ENCODE measurements around the gene LRRC3C. TPM values are rescaled to one million over a fixed set of nuclear protein-coding genes. Genes with fewer than 3 reads are reported as not detected.

Gene LRRC3C
- total RNA-seq, 1 donor from 2014 or later = not detected

GRCh38 chr17:39903158-39903884 lies 24.2 kb upstream of the LRRC3C start:
- H3K4me3 Mint-ChIP-seq (ENCODE audit: unreplicated experiment) = no peak overlapping the region
- Histone ChIP-seq H3K79me2 (ENCODE audit: insufficient read depth, low read length) (no peaks in the 10 kb centered on the region), H3K9me3 (ENCODE audit: insufficient read depth, low read depth, low read length) (no peaks in the 10 kb centered on the region), H3K27me3 (ENCODE audit: insufficient read depth, low read length) (no peaks in the 10 kb centered on the region), H3K9ac (ENCODE audit: low read length) (no peak overlapping the region), H3K27ac (ENCODE audit: low read depth, low read length) (no peak overlapping the region), H2AFZ (ENCODE audit: low read depth, low read length) (no peak overlapping the region), H3K4me2 (ENCODE audit: low read length) (no peak overlapping the region), H3K4me1 (ENCODE audit: insufficient read depth, low read length) (no peaks in the 10 kb centered on the region), H3K36me3 (ENCODE audit: insufficient read depth, low read length) (peaks cover 2% of the 10 kb centered on the region), H4K20me1 (ENCODE audit: insufficient read depth, low read length) (no peaks in the 10 kb centered on the region), H3K4me3 (ENCODE audit: insufficient read depth, low read depth, low read length) (no peak overlapping the region)
- peaks cover 18% of the 10 kb centered on the region for H3K36me3 Mint-ChIP-seq (ENCODE audit: low read depth, unreplicated experiment)
- H3K4me1 Mint-ChIP-seq (ENCODE audit: low read depth, unreplicated experiment) = peaks cover 5% of the 10 kb centered on the region
- DNase-seq (ENCODE audit: low read depth) = no peak
- peak overlapping the region; percentile 72 for H3K27ac Mint-ChIP-seq (ENCODE audit: unreplicated experiment)
- TF ChIP-seq CTCF (IDR thresholded peaks at IDR 0.05; ENCODE audit: insufficient read depth, low read depth, low read length) (no peak), EZH2 (IDR thresholded peaks at IDR 0.05; ENCODE audit: insufficient read depth, low read length) (no peak)
- peak; percentile 9 for FAIRE-seq
- peaks cover 5% of the 10 kb centered on the region for H3K9me3 Mint-ChIP-seq (ENCODE audit: unreplicated experiment)
- no peaks in the 10 kb centered on the region for H3K27me3 Mint-ChIP-seq (ENCODE audit: low read depth, unreplicated experiment)

- DNase-seq (ENCODE audit: low read depth) = no peak
- H3K36me3 Mint-ChIP-seq (ENCODE audit: low read depth, unreplicated experiment) = peaks cover 27% of the 10 kb centered on the region
These were observed 22.6 kb upstream of the LRRC3C start for GRCh38 chr17:39904990-39905288.

More at GRCh38 chr17:39904990-39905288, 22.6 kb upstream of the LRRC3C start:
- Mint-ChIP-seq H3K27me3 (ENCODE audit: low read depth, unreplicated experiment) (no peaks in the 10 kb centered on the region), H3K4me3 (ENCODE audit: unreplicated experiment) (no peak overlapping the region), H3K27ac (ENCODE audit: unreplicated experiment) (no peak overlapping the region), H3K4me1 (ENCODE audit: low read depth, unreplicated experiment) (peaks cover 5% of the 10 kb centered on the region), H3K9me3 (ENCODE audit: unreplicated experiment) (peaks cover 5% of the 10 kb centered on the region)
- no peaks in the 10 kb centered on the region for H3K4me1 ChIP-seq (ENCODE audit: insufficient read depth, low read length)
- H3K79me2 ChIP-seq (ENCODE audit: insufficient read depth, low read length) = no peaks in the 10 kb centered on the region
- H3K4me2 ChIP-seq (ENCODE audit: low read length) = no peak overlapping the region
- peaks cover 2% of the 10 kb centered on the region for H3K36me3 ChIP-seq (ENCODE audit: insufficient read depth, low read length)
- H3K9me3 ChIP-seq (ENCODE audit: insufficient read depth, low read depth, low read length) = no peaks in the 10 kb centered on the region
- no peaks in the 10 kb centered on the region for H4K20me1 ChIP-seq (ENCODE audit: insufficient read depth, low read length)
- H3K9ac ChIP-seq (ENCODE audit: low read length) = no peak overlapping the region
- H3K27me3 ChIP-seq (ENCODE audit: insufficient read depth, low read length) = no peaks in the 10 kb centered on the region
- no peak for FAIRE-seq
- H3K27ac ChIP-seq (ENCODE audit: low read depth, low read length) = no peak overlapping the region
- H2AFZ ChIP-seq (ENCODE audit: low read depth, low read length) = no peak overlapping the region
- no peak overlapping the region for H3K4me3 ChIP-seq (ENCODE audit: insufficient read depth, low read depth, low read length)
- TF ChIP-seq CTCF (IDR thresholded peaks at IDR 0.05; ENCODE audit: insufficient read depth, low read depth, low read length) (no peak), EZH2 (IDR thresholded peaks at IDR 0.05; ENCODE audit: insufficient read depth, low read length) (no peak)
